ENCODE results near the gene PNRC2.
"Not testable (repeated sequence)": the region's sequence is repeated elsewhere in the genome, so short reads cannot be mapped to it uniquely, and the experiment has no call there.

The PNRC2 gene

GRCh38 chr1:23996700-23997229 lies 37.1 kb downstream of the PNRC2 start:
- Mint-ChIP-seq H3K27ac (no peak overlapping the region), H3K27me3 (no peaks in the 10 kb centered on the region), H3K4me1 (ENCODE audit: low read depth) (peaks cover 2% of the 10 kb centered on the region)

DNA sequence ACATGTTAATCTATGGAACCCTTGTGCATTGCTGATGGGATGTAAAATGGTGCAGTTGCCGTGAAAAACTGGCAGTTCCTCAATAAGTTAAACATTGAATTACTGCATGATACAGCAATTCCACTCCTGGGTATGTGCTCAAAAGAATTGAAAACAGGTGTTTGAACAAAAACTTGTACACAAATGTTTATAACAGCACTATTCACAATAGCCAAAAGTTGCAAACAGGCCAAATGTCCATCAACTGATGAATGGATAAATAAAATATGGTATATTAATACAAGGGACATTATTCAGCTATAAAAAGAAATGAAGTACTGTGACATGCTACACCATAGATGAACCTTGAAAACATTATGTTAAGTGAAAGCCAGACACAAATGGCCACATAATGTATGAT lies 38.2 kb downstream of the PNRC2 start:
- H3K4me1 Mint-ChIP-seq (ENCODE audit: low read depth), result peaks cover 2% of the 10 kb centered on the region
- no peaks in the 10 kb centered on the region for H3K36me3 Mint-ChIP-seq

More at GRCh38 chr1:23996700-23997229, 37.1 kb downstream of the PNRC2 start:
- Mint-ChIP-seq H3K9me3 (ENCODE audit: low read depth) (no peaks in the 10 kb centered on the region), H3K4me3 (no peak overlapping the region), H3K36me3 (no peaks in the 10 kb centered on the region)

DNA sequence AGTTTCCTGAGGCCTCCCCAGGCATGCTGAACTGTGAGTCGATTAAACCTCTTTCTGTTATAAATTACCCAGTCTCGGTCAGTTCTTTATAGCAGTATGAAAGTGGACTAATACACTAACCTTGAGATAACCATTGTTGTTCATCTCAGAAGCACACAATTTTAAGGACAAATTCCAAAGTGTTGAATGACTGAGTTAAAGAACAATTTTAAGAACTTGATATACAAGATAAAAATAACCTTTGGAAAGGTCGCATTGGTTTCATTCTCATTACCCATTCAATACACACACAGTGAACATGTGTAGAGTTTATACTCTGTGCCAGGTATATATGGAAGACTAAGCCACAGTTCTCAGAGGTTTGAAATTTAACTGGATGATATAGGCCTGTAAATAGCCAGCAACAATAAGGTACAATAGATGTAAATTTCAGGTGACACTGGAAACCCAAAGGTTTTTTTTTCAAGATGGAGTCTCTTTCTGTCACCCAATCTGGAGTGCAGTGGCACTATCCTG lies 39.6 kb downstream of the PNRC2 start:
- Mint-ChIP-seq H3K27ac (no peak overlapping the region), H3K9me3 (ENCODE audit: low read depth) (no peaks in the 10 kb centered on the region), H3K4me1 (ENCODE audit: low read depth) (peaks cover 2% of the 10 kb centered on the region), H3K27me3 (peaks cover 3% of the 10 kb centered on the region), H3K36me3 (no peaks in the 10 kb centered on the region), H3K4me3 (no peak overlapping the region)

More for the DNA sequence above, 38.2 kb downstream of the PNRC2 start:
- H3K4me3 Mint-ChIP-seq, result no peak overlapping the region
- no peaks in the 10 kb centered on the region for H3K27me3 Mint-ChIP-seq
- H3K27ac Mint-ChIP-seq, result no peak overlapping the region
- H3K9me3 Mint-ChIP-seq (ENCODE audit: low read depth), result no peaks in the 10 kb centered on the region

- H3K4me3 Mint-ChIP-seq, result no peak overlapping the region
- H3K27ac Mint-ChIP-seq, result no peak overlapping the region
- H3K36me3 Mint-ChIP-seq, result no peaks in the 10 kb centered on the region
- H3K27me3 Mint-ChIP-seq, result peaks cover 3% of the 10 kb centered on the region
- H3K4me1 Mint-ChIP-seq (ENCODE audit: low read depth), result no peaks in the 10 kb centered on the region
- no peaks in the 10 kb centered on the region for H3K9me3 Mint-ChIP-seq (ENCODE audit: low read depth)
Measured at GRCh38 chr1:24002695-24003094, 43.1 kb downstream of the PNRC2 start.

DNA sequence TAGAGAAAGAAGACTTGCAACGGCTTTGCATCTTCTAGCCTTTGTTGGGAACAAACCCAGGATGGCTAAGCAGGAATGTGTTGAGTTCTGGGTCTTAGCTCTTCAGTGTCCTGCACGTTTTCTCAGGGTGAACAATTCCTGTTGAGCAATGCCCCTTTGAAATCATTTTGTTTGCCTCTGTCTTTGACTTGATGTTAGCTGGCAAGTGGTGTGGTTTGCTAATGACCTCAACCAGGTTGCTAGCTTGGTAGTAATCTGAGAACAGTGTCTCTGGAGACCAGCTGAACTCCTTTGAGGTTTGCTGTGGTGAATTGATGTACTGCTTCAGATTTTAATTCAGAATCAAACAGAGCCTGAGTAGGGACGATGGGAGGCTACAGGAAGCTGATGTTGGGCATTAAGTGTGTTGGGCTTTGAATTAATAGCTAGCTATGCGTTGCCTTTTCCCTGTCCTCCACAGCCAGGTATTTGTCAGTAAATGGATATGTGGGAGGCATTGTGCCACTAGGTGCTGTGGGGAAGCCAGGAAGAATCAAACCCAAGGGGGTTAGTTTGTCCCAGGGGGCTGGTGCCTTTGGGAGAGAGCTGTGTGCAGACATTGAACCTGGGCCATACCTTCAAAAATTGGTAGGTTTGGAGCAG lies 43.8 kb downstream of the PNRC2 start:
- Mint-ChIP-seq H3K4me3 (no peak overlapping the region), H3K36me3 (no peaks in the 10 kb centered on the region)

DNA sequence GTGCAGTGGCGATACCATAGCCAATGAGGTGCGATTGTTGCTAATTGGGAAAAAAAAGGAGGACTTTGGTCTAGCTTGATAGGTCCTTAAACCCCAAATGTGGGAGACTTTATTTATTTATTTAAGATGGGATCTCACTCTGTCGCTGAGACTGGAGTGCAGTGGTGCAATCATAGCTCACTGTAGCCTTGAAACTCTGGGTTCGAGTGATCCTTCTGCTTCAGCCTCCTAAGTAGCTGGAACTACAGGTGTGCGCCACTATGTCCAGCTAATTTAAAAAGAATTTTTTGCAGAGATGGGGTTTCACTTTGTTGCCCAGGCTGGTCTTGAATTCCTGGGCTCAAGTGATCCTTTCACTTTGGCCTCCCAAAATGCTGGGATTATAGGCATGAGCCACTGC lies 44.5 kb downstream of the PNRC2 start:
- no peaks in the 10 kb centered on the region for H3K9me3 Mint-ChIP-seq (ENCODE audit: low read depth)
- peaks cover 3% of the 10 kb centered on the region for H3K27me3 Mint-ChIP-seq
- H3K27ac Mint-ChIP-seq, result no peak overlapping the region
- H3K4me3 Mint-ChIP-seq, result no peak overlapping the region
- H3K36me3 Mint-ChIP-seq, result no peaks in the 10 kb centered on the region
- no peaks in the 10 kb centered on the region for H3K4me1 Mint-ChIP-seq (ENCODE audit: low read depth)

More for the DNA sequence above, 43.8 kb downstream of the PNRC2 start:
- H3K4me1 Mint-ChIP-seq (ENCODE audit: low read depth), result no peaks in the 10 kb centered on the region
- H3K27me3 Mint-ChIP-seq, result peaks cover 3% of the 10 kb centered on the region
- H3K27ac Mint-ChIP-seq, result no peak overlapping the region
- H3K9me3 Mint-ChIP-seq (ENCODE audit: low read depth), result no peaks in the 10 kb centered on the region

DNA sequence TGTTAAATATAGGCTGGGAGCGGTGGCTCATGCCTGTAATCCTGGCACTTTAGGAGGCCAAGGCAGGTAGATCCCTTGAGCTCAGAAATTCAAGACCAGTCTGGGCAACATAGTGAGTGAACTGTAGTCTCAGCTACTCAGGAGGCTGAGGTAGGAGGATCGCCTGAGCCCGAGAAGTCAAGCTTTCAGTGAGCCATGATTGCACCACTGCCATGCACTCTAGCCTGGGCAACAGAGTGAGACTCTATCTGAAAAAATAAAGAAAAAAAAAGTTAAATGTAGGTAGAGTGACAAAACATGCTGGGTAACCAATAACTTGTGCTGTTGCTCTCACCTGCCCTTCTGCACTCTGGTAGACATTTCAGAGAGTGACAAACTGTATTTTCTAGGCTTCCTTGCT lies 45.5 kb downstream of the PNRC2 start:
- no peaks in the 10 kb centered on the region for H3K36me3 Mint-ChIP-seq
- no peak overlapping the region for H3K4me3 Mint-ChIP-seq
- peaks cover 3% of the 10 kb centered on the region for H3K27me3 Mint-ChIP-seq
- H3K27ac Mint-ChIP-seq, result no peak overlapping the region
- H3K9me3 Mint-ChIP-seq (ENCODE audit: low read depth), result no peaks in the 10 kb centered on the region
- H3K4me1 Mint-ChIP-seq (ENCODE audit: low read depth), result no peaks in the 10 kb centered on the region

- no peak overlapping the region for H3K27ac Mint-ChIP-seq
- no peaks in the 10 kb centered on the region for H3K4me1 Mint-ChIP-seq (ENCODE audit: low read depth)
- H3K9me3 Mint-ChIP-seq (ENCODE audit: low read depth), result no peaks in the 10 kb centered on the region
- no peak overlapping the region for H3K4me3 Mint-ChIP-seq
- peaks cover 3% of the 10 kb centered on the region for H3K27me3 Mint-ChIP-seq
- no peaks in the 10 kb centered on the region for H3K36me3 Mint-ChIP-seq
Measured at GRCh38 chr1:24007079-24007478, 47.5 kb downstream of the PNRC2 start.

DNA sequence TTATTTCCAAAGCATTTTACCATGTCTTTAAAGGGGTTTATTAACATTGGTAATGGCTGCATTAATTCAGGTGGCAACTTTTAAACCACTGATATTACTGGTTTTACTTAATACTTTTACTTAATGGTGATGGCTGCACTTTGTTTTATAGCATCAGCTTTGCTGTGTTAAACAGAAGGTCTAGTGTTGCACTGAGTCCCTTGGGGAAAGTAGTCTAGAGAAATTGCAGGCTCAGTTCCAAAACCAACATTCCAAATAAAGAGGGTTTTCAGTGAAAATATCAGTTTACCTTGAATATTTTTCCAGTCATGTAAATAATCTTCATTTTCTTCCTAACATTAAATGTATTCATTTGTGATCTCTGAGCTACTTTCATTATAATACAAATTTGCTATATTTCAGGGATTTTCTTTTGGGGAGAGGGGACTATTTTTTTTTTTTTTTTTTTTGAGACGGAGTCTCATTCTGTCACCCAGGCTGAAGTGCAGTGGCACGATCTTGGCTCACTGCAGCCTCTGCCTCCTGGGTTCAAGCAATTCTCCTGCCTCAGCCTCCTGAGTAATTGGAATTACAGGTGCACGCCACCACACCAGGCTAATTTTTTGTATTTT lies 49.1 kb downstream of the PNRC2 start:
- H3K27me3 Mint-ChIP-seq; H3K36me3 Mint-ChIP-seq; H3K4me3 Mint-ChIP-seq; H3K9me3 Mint-ChIP-seq (ENCODE audit: low read depth); H3K27ac Mint-ChIP-seq; H3K4me1 Mint-ChIP-seq (ENCODE audit: low read depth): not testable (repeated sequence)

- Mint-ChIP-seq H3K27ac (no peak overlapping the region), H3K4me3 (no peak overlapping the region), H3K27me3 (no peaks in the 10 kb centered on the region), H3K4me1 (ENCODE audit: low read depth) (no peaks in the 10 kb centered on the region), H3K9me3 (ENCODE audit: low read depth) (no peaks in the 10 kb centered on the region), H3K36me3 (no peaks in the 10 kb centered on the region)
Measured at GRCh38 chr1:24009406-24009805, 49.8 kb downstream of the PNRC2 start.

DNA sequence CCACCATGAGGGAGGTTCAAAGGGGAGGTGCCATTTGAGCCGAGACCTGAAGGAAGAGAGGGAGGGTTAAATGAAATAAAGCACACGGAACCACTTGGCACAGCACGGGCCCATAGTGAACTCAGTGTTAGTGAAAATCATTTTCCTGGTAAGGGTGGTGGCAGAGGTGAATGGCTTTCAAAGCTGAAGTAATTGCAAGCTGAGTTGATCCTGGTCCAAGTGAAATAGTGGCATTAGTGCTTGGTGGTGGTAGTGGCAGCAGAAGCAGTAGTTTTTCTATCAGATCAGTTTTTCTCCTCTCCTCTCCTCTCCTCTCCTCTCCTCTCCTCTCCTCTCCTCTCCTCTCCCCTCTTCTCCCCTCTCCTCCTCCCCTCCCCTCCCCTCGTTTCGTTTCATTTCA lies 51.0 kb downstream of the PNRC2 start:
- H3K4me3 Mint-ChIP-seq, result no peak overlapping the region
- no peaks in the 10 kb centered on the region for H3K9me3 Mint-ChIP-seq (ENCODE audit: low read depth)
- no peaks in the 10 kb centered on the region for H3K4me1 Mint-ChIP-seq (ENCODE audit: low read depth)
- H3K27me3 Mint-ChIP-seq, result peaks cover 1% of the 10 kb centered on the region
- no peak overlapping the region for H3K27ac Mint-ChIP-seq
- H3K36me3 Mint-ChIP-seq, result no peaks in the 10 kb centered on the region

DNA sequence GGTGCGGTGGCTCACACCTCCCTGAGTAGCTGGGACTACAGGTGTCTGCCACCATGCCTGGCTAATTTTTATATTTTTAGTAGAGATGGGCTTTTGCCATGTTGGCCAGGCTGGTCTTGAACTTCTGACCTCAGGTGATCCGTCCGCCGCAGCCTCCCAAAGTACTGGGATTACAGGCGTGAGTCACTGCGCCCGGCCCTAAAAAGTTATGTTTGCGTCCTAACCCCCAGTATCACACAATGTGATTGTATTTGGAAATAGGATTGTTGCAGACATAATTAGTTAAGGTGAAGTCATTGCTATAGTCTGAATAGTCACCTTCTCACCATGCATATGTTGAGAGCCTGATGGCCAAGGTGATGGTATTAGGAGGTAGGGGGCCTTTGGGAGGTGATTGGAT lies 53.2 kb downstream of the PNRC2 start:
- H3K27me3 Mint-ChIP-seq; H3K27ac Mint-ChIP-seq; H3K36me3 Mint-ChIP-seq; H3K4me1 Mint-ChIP-seq (ENCODE audit: low read depth); H3K4me3 Mint-ChIP-seq; H3K9me3 Mint-ChIP-seq (ENCODE audit: low read depth): not testable (repeated sequence)
